GM19395 (cell line): Measurements from ENCODE around the gene BTRC.

Experiments used
- ATAC-seq: cut with Tn5 transposase; IDR thresholded peaks from one replicate; pipeline ENCODE4 v1.9.1; 2021; ENCODE audit warnings: mild to moderate bottlenecking, moderate library complexity; ENCODE audit not compliant: unreplicated experiment

The BTRC gene

DNA sequence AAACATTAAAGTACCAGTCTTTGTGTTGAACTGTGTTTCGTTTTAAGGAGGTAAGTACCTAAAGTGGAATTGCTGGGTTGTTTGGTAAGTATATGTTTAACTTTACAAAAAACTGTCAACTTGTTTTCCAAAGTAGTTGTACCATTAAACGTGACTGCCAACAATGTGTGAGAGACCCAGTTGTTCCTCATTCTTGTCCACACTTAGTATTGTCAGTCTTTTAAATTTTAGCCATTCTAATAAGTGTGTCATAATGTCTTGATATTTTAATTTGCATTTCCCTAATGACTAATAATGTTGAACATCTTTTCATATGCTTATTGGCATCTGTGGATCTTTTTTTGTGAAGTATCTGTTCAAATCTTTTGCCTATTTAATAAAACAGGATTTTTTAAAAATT is 159.8 kb downstream of the BTRC start:
- no peak for ATAC-seq

- no peak for ATAC-seq
Measured at GRCh38 chr10:101525848-101526247, 171.9 kb downstream of the BTRC start.

GRCh38 chr10:101529207-101529606 is 175.2 kb downstream of the BTRC start:
- ATAC-seq, result no peak

DNA sequence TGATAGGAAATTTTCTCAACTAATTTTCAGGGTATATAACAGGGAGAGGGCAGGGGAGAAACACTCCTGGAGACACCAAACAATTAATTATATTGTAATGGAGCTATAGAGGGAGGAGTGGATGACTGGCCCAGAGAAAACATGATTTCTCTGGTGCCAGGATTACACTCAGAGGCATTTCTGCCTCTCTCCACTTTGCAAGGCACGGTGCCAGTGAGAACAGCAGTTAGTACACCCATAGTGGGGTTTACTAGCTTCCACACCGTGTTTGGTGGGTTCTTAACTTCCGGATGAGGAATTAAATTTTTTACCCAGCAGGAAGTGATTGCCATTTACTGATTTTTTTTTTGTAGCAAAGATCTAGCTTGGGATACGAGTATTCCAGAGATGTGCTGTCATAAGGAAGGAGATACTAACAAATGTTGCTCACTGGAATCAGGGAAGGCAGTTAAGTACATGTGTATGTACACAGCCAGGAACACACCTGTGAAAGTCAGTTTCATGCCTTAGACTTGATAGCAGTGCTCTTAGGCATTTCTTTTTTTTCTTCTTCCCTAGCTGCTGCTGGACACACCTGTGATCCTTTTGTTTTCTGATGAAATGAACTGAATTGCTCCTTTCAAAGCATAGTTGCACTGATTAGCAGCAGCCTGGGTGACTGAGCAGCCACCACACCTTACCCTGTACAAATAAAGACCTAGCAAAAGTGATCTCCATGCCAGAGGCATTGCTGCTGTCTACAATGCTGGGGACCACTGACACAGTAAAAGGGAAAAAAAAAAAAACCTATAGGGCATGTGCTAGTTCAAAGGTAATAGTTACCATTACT is 176.0 kb downstream of the BTRC start:
- no peak for ATAC-seq

- ATAC-seq, result no peak
Measured at GRCh38 chr10:101535949-101536348, 182.0 kb downstream of the BTRC start.

- ATAC-seq, result no peak
Measured at GRCh38 chr10:101536800-101537199, 182.8 kb downstream of the BTRC start.

DNA sequence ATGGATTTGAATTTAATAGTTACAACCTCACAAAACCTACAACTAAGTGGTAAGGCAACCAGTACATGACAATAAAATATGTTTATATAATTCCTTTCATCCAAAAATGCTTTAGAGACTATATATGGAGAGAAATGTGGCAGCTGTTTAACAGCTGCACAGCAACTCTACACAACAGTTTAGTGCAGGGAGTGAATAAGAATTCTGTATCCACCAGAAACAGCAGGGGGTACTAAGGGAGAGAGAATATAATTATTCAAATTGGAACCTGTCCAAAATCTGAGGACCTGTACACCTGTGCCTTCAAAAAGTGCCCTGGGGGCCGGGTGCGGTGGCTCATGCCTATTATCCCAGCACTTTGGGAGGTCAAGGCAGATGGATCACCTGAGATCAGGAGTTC is 184.5 kb downstream of the BTRC start:
- no peak for ATAC-seq

DNA sequence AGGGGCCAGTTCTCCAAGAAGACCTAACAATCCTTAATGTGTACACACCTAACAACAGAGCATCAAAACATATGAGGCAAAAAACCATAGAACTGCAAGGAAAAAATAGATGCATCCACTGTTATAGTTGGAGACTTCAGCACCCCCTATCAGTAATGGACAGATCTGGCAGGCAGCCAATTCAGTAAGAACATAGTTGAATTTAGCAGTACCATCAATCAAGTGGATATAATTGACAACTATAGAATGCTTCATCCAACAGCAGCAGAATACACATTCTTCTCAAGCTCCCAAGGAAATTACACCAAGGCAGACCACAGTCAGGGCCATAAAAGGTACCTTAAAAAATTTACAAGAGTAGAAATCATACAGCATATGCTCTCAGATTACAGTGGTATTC is 191.9 kb downstream of the BTRC start:
- no peak for ATAC-seq

- no peak for ATAC-seq
Measured at GRCh38 chr10:101550965-101551364, 197.0 kb downstream of the BTRC start.

DNA sequence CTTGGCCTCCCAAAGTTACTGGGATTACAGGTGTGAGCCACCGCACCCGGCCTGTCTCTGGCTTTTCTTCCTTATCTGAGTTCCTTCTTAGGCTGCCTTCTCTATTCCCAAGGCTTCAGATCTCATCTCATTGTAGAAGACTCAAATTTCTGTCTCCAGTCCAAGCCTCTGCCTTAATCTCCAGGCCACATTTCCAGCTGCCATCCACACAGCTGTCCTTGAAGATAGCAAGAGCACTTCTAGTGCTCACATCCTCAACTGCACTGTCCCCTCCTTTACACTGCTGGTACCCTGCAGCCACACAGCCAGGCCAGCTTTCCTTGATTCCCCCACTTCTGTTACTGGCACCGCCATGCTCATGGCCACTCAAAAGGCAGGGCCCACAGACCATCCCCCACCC is 198.5 kb downstream of the BTRC start:
- ATAC-seq, result no peak

DNA sequence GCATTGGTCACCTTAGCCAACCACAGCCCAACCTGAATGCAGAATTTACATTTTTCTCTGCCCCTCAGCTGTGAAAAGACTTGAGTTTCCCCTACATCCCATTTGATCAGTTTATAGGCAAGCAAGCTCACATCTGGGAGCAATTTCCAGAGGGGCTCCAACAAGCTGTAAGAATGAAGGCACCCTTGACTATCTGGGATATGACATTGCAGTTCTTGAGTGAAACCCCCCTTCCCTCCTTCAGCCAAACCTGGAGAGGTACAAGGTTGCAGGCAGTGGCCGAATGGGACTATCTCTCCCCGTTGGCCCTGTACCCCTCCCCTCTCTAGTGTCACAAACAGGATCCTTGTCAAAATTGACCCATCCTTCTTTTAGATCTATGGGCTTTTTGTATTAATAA is 203.6 kb downstream of the BTRC start:
- ATAC-seq, result no peak

GRCh38 chr10:101558204-101558603 is 204.2 kb downstream of the BTRC start:
- no peak for ATAC-seq

DNA sequence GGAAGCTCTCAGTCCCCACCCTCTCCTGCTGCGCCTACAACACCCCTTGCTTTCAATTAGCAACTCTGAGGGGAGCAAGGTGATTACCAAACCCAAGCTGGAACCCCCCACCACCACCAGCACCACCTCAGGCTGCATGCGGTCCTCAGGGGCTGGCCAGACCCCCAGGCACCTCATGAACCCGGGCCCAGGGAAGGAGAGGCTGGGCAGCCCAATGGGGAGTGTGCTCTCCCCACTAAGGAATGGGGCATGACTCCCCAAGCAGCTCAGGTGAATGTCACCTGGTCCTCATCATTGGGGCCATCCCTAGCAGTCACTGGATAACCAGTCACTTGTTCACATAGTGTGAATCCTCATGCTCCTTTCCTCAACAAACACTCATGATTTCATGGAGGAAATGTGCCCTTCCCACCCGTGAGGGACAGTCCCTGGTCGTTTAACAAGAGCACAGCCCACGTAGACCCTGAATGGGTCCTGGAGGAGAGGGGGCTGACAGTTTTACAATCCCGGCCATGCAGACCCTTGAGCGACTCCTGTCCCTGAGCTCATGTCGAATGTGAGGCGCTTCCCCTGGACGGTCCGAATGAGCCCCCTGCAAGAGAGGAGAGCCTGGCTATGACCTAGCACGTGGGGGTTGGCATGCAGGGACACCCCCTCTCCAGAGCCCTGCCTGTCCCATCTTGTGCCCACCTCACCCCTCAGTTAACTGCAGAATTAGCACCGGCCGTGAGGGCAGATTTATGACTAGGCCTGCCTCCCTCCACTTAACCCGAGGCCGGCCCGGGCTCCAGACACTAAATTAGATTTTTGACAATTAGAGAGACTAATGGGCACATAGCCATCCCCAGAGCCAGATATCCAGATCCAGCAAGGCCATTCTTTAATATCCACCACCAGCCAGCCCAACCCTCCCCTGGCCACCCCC is 205.0 kb downstream of the BTRC start:
- no peak for ATAC-seq

- no peak for ATAC-seq
Measured at GRCh38 chr10:101559596-101560297, 205.8 kb downstream of the BTRC start.

DNA sequence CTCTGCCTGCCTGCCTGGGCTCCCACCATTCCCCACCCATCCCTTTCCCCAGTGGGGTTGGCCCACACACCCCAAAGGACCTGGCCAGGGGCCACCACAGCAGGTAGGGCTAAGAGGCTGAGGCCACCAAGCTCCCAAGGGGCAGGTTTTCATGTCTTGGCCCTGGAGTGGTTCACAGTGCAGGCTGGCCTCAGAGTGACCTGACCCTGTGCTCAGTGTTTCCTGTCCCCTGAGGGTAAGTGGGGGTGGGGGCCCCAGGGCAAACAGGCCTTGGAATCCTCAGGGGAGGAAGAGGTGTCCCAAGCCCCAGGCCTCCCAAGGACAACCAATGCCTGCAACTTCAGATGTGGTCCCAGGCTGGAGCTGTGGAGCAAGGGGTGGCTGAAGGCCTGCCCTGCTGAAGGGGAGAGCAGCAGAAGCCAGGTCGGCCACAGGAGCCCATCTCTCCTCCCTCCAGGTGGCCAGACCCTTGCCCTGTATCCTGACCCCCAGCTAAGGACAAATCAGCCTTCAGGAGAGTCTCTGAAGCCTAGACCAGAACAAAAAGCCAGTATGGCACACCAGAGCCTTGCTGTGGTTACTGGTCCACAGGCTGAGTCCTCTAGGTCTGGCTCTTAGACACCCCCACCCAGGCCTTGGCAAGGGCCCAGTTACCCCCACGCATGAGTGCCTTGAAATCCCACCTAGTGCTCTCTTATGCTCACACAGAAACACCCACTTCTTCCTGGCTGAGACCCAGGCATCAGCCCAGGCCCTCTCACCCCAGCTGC is 206.5 kb downstream of the BTRC start:
- ATAC-seq, result no peak

- no peak for ATAC-seq
Measured at GRCh38 chr10:101561068-101561915, 207.3 kb downstream of the BTRC start.

- ATAC-seq, result no peak
Measured at GRCh38 chr10:101562231-101562630, 208.3 kb downstream of the BTRC start.

- ATAC-seq, result no peak
Measured at GRCh38 chr10:101563007-101563406, 209.0 kb downstream of the BTRC start.

DNA sequence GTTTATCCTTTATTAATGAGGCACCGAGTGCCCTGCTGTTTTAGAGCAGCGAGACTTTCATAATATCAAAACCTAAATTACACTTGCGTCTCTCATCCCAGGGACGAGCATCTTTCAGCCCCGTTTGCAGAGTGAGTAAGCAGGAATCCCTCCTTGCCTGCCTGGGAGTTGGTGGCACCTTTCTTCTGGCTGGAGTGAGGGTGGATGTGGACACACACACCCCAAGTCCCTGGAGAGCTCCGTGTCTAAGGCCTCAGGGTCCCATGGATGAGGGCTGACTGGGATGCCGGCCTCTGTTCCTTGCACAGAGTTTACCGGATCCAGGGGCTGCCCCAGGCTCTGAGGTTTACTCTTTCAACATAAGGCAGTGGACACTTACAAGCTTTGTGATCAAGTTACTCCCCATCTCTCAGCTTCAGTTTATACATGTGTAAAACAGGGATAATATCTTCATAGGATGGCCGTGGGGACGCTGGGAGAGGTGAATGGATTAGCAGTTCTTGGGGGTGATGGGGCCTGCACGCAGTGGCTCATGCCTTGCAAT is 209.6 kb downstream of the BTRC start:
- no peak for ATAC-seq
